ENCODE data around the gene DHCR24.
"Not testable (repeated sequence)": the region's sequence is repeated elsewhere in the genome, so short reads cannot be mapped to it uniquely, and the experiment has no call there.

DHCR24 gene

DNA sequence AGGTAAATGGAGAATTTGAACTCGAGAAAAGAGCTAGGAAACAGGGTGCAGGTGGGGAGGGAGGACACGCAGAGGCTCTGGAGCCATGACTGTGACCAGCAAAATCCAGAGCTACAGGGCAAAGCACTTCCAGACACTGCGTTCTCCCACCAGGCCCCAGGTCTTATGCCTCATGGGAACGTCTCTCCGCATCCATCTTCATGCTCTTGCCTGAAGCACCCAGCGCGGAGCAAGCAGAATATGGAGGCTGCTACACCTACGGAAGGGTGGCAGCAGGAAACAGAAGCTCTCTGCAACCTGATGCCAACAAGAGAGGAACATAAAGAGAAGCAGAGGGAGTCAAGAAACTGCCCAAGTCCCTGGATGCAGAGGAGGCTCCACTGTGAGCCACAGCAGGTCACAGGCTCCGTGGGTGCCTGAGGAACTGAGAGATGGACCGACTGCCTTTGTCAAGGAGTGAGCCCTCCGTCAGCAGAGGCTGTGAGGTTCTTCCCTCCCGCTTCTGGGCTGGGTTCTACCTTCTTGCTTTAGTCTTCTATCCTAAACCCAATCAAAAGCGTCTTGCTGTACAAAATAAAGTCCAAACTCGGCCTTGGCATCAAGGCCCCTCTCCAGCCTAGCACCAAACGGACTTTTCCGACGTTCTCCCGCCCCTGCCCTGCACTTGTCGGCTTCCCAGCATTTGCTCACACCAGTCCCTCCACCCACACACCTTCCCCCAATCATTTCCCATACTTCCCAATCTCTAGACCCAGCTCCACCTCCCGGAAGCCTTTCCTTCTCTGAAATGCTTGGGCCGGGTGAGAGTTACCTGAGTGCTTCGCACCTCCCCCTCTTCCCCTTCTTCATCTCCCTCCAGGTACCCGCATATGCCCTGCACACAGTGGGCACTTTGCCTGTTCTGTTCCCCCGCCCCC, 930 bp downstream of the DHCR24 start:
- H3K4me3 ChIP-seq (ENCODE audit: low read depth, low read length): peak overlapping the region; percentile 94
- TF ChIP-seq, protein P1, sequence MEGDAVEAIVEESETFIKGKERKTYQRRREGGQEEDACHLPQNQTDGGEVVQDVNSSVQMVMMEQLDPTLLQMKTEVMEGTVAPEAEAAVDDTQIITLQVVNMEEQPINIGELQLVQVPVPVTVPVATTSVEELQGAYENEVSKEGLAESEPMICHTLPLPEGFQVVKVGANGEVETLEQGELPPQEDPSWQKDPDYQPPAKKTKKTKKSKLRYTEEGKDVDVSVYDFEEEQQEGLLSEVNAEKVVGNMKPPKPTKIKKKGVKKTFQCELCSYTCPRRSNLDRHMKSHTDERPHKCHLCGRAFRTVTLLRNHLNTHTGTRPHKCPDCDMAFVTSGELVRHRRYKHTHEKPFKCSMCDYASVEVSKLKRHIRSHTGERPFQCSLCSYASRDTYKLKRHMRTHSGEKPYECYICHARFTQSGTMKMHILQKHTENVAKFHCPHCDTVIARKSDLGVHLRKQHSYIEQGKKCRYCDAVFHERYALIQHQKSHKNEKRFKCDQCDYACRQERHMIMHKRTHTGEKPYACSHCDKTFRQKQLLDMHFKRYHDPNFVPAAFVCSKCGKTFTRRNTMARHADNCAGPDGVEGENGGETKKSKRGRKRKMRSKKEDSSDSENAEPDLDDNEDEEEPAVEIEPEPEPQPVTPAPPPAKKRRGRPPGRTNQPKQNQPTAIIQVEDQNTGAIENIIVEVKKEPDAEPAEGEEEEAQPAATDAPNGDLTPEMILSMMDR (conservative IDR thresholded peaks at IDR 0.05; ENCODE audit: low read depth, low read length): no peak
- no peak for DNase-seq (ENCODE audit: low read depth)

DNA sequence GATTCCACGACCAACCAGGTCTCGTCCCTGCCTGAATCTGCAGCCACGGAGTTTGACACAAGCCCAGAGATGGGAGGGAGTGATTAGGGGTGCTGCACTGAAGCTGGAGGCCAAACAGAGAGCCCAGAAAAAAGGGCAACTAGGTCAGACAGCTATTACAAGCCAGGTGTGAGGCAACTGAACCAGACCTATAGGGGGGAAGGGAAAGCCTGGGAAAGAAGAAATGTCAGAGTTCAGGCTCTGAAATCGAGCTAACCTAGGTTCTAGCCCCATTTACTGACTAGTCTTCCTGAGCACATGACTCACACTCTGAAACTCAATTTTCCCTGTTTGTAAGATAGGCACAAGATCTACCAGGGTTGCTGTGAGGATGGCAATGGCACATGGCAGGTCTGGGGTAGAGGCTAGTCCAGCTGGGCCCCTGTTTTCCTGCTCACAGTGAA, 1.7 kb downstream of the DHCR24 start:
- no peak for DNase-seq (ENCODE audit: low read depth)
- peak overlapping the region; percentile 94 for H3K4me3 ChIP-seq (ENCODE audit: low read depth, low read length)
- TF ChIP-seq, protein P1 (conservative IDR thresholded peaks at IDR 0.05; ENCODE audit: low read depth, low read length): no peak

DNA sequence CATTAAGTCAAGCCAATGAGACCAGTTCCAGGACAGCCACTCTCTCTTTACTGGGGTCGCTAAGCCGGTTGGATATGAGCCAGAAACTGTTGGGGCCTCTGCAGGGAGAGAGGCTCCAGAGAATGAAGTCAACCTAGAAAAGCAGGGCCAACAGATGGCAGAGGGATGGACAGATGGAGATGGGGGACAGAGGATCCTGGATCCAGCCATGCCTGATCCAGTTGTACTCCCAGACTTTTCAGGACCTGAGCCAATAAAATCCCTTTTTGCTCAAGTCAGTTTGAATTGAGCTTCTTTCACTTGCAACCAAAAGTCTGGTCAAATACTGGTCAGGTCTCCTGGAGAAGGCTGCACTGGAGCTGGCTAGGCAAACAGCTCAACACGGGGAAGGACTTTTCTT, 2.2 kb downstream of the DHCR24 start:
- no peak overlapping the region for H3K4me3 ChIP-seq (ENCODE audit: low read depth, low read length)
- TF ChIP-seq, protein P1 (conservative IDR thresholded peaks at IDR 0.05; ENCODE audit: low read depth, low read length): no peak
- DNase-seq (ENCODE audit: low read depth): no peak

DNA sequence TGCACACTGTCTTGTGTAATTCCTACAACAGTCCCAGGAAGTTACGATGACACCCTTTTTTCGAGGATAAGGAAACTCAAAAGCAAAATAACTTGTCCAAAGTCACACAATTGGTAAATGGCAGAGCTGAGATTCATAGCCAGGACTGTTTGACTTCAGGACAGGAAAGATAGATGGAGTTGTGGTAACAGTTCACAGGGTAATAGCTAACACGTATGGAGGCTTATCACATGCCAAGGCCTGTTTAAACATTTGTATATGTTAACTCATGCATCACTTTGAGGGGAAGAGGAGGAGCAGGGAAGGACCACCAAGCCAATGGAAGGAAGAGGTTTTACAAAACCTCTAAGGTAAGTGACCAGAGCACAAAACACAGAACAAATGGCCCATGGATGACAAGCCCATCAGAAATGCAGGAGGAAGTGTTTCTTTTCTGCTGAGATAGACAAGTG, 2.8 kb downstream of the DHCR24 start:
- no peak for DNase-seq (ENCODE audit: low read depth)
- TF ChIP-seq, protein P1 (conservative IDR thresholded peaks at IDR 0.05; ENCODE audit: low read depth, low read length): no peak
- H3K4me3 ChIP-seq (ENCODE audit: low read depth, low read length): peak overlapping the region; percentile 6

DNA sequence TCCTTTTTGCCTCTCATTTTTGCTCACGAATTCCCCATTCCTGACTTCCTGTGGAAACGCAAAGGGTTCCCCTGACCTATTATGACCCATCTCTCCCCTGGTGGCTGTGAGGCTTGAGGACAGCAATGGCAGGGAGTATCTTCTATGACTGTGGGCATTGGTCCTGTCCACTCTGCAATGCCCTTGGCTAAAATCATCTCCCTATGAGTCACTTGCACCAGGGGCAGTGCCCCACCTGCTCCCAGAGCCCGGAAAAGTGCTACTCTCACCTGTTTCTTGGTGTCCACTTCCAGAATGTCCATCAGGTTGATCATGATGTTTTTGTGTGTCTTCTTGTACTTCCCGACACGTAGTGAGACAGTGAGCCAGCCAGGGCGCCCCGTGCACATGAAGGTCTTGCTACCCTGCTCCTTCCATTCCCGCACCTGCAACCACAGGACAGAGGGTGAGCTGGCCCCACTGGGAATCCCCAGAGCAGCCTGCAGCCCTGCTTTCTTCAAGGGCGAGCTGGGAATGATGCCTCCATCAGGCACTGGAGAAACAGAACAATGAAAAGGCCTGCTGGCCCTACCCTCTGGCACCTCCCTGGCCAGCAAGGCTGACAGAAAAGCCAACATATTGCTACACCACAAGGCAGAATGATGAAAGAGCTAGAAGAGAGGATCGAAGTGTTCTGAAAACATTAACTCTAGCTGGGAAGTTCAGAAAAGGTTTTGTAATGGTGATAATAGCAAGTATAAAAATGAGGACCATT, 3.5 kb downstream of the DHCR24 start:
- H3K4me3 ChIP-seq (ENCODE audit: low read depth, low read length): peak overlapping the region; percentile 6
- TF ChIP-seq, protein P1 (conservative IDR thresholded peaks at IDR 0.05; ENCODE audit: low read depth, low read length): no peak
- peak; percentile 65 for DNase-seq (ENCODE audit: low read depth)

DNA sequence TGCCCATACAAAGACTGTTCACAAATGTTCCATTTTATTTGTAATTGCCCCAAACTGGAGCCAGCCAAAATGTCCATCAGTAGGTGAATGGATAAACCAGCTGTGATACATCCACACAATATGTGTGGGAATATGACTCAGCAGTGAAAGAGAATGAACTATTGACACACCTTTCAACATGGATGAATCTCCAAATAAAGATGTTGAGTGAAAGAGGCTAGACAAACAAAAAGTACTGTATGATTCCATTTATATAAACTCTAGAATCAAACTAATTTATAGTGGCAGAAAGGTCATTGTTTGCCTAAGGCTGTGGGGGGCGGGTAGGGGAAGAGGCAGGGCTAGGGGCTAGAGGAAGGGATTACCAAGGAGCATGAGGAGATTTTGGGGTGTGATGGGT, 4.5 kb downstream of the DHCR24 start:
- no peak overlapping the region for H3K4me3 ChIP-seq (ENCODE audit: low read depth, low read length)
- TF ChIP-seq, protein P1 (conservative IDR thresholded peaks at IDR 0.05; ENCODE audit: low read depth, low read length): no peak
- peak; percentile 47 for DNase-seq (ENCODE audit: low read depth)

DNA sequence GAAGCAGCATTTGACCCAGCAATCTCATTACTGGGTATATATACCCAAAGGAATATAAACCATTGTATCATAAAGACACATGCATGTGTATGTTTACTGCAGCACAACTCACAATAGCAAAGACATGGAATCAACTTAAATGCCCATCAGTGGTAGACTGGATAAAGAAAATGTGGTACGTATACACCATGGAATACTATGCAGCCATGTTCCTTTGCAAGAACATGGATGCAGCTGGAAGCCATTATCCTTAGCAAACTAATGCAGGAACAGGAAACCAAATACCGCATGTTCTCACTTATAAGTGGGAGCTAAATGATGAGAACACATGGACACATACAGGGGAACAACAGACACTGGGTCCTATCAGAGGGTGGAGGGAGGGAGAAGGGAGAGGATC, 5.4 kb downstream of the DHCR24 start:
- not testable (repeated sequence) for DNase-seq (ENCODE audit: low read depth); H3K4me3 ChIP-seq (ENCODE audit: low read depth, low read length)
